Measurements from ENCODE around the gene CNIH2.

GRCh38 chr11:66262696-66263095 lies 15.3 kb upstream of the CNIH2 start:
- TF ChIP-seq, protein P1, sequence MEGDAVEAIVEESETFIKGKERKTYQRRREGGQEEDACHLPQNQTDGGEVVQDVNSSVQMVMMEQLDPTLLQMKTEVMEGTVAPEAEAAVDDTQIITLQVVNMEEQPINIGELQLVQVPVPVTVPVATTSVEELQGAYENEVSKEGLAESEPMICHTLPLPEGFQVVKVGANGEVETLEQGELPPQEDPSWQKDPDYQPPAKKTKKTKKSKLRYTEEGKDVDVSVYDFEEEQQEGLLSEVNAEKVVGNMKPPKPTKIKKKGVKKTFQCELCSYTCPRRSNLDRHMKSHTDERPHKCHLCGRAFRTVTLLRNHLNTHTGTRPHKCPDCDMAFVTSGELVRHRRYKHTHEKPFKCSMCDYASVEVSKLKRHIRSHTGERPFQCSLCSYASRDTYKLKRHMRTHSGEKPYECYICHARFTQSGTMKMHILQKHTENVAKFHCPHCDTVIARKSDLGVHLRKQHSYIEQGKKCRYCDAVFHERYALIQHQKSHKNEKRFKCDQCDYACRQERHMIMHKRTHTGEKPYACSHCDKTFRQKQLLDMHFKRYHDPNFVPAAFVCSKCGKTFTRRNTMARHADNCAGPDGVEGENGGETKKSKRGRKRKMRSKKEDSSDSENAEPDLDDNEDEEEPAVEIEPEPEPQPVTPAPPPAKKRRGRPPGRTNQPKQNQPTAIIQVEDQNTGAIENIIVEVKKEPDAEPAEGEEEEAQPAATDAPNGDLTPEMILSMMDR (conservative IDR thresholded peaks at IDR 0.05 in 1 of 2, IDR thresholded peaks at IDR 0.05 in 1 of 2; ENCODE audit: extremely low read depth in 1 of 2, insufficient read depth in 1 of 2, low read depth in 1 of 2, low read length in 2 of 2), result no peak
- TF ChIP-seq EZH2 (IDR thresholded peaks at IDR 0.05; ENCODE audit: borderline replicate concordance, low read length), result no peak
